Activated naive CD4-positive, alpha-beta T cell treated with anti-CD3 and anti-CD28 coated beads for 36 hours (primary cell): Measurements from ENCODE around the gene MYCBP2. TPM values are rescaled to one million over a fixed set of nuclear protein-coding genes. Genes with fewer than 3 reads are reported as not detected.
A peak's percentile ranks its signal among the peaks of the same experiment; 100 is the strongest.

ENCODE experiments used
- CTCF ChIA-PET: fragments of 350-600 bp; sonication (Branson Sonifier 250); formaldehyde crosslinking; loops from one replicate; lab custom pipeline; 2021; ENCODE audit warnings: antibody characterized with exemption; lab: Charles Lee
- DNase-seq: peaks from one replicate; pipeline ENCODE4 v3.0.0-alpha.2; 2020
- H3K27ac Mint-ChIP-seq: one replicate; pipeline ENCODE4 v1.8.0; 2021; ENCODE audit warnings: mild to moderate bottlenecking, mixed read lengths
- H3K27me3 Mint-ChIP-seq: one replicate; pipeline ENCODE4 v1.8.0; 2021; ENCODE audit warnings: low read depth, mixed read lengths
- H3K36me3 Mint-ChIP-seq: one replicate; pipeline ENCODE4 v1.8.0; 2021; ENCODE audit warnings: low read depth, mixed read lengths
- H3K4me1 Mint-ChIP-seq: one replicate; pipeline ENCODE4 v1.8.0; 2021; ENCODE audit warnings: low read depth, mixed read lengths
- H3K4me3 Mint-ChIP-seq: one replicate; pipeline ENCODE4 v1.8.0; 2021; ENCODE audit warnings: mild to moderate bottlenecking, moderate library complexity, mixed read lengths
- H3K9me3 Mint-ChIP-seq: one replicate; pipeline ENCODE4 v1.8.0; 2021; ENCODE audit warnings: mixed read lengths
- intact Hi-C: fragments of 100-400 bp; cut with micrococcal nuclease; formaldehyde crosslinking; loops from one replicate; pipeline ENCODE4 v1.15.1; 2023
- total RNA-seq, 2 experiments: library from RNA; stranded (reverse); gene quantifications; one replicate each; pipeline ENCODE4 v1.2.3, GENCODE V29; 2021

The MYCBP2 gene
- total RNA-seq, result 10 to 100 TPM; 60.6 to 70.4 TPM

GRCh38 chr13:77326905-77327604 lies at the start of gene MYCBP2:
Gene MYCBP2, minus strand, starts transcription at chr13:77327094. Its CDS starts 319 bp downstream, at chr13:77326775.
- H3K9me3 Mint-ChIP-seq, result no peaks in the 10 kb centered on the region
- peaks cover 57% of the 10 kb centered on the region for H3K4me1 Mint-ChIP-seq
- peaks cover 13% of the 10 kb centered on the region for H3K36me3 Mint-ChIP-seq
- DNase-seq, result peak; percentile 99
- H3K27me3 Mint-ChIP-seq, result no peaks in the 10 kb centered on the region
- H3K27ac Mint-ChIP-seq, result peak within 1 kb of the TSS; percentile 95
- CTCF ChIA-PET, result interaction anchor here (0.6 to 1.2 kb wide), 7 partner anchors 13 to 152 kb away, joined by 3 to 5 read pairs (median 3); no protein-coding TSS in a partner anchor
- intact Hi-C loops, result loop anchor here (1.0 to 10.0 kb wide), 10 partner anchors 102 to 2002 kb away; partner anchors contain the start of genes CLN5, KCTD12 and SLAIN1
- H3K4me3 Mint-ChIP-seq, result peak within 1 kb of the TSS; percentile 92

GRCh38 chr13:77375560-77376108 lies 48.7 kb upstream of the MYCBP2 start:
- H3K4me1 Mint-ChIP-seq, result no peaks in the 10 kb centered on the region
- no peak overlapping the region for H3K27ac Mint-ChIP-seq
- H3K36me3 Mint-ChIP-seq, result no peaks in the 10 kb centered on the region
- H3K27me3 Mint-ChIP-seq, result no peaks in the 10 kb centered on the region
- intact Hi-C loops, result no loop called here
- CTCF ChIA-PET, result interaction anchor here (0.5 to 1.2 kb wide), 2 partner anchors 9 to 22 kb away, joined by 3 to 4 read pairs; no protein-coding TSS in a partner anchor
- H3K4me3 Mint-ChIP-seq, result no peak overlapping the region
- no peaks in the 10 kb centered on the region for H3K9me3 Mint-ChIP-seq
- DNase-seq, result no peak

GRCh38 chr13:77374786-77375185 lies 47.9 kb upstream of the MYCBP2 start:
- peak; percentile 18 for DNase-seq
- no peaks in the 10 kb centered on the region for H3K36me3 Mint-ChIP-seq
- no peaks in the 10 kb centered on the region for H3K9me3 Mint-ChIP-seq
- H3K4me3 Mint-ChIP-seq, result no peak overlapping the region
- no peak overlapping the region for H3K27ac Mint-ChIP-seq
- intact Hi-C loops, result no loop called here
- H3K27me3 Mint-ChIP-seq, result no peaks in the 10 kb centered on the region
- CTCF ChIA-PET, result interaction anchor here (1.2 kb wide), 1 partner anchor 23 kb away, joined by 4 read pairs; no protein-coding TSS in a partner anchor
- H3K4me1 Mint-ChIP-seq, result no peaks in the 10 kb centered on the region

GRCh38 chr13:77374339-77374738 lies 47.4 kb upstream of the MYCBP2 start:
- CTCF ChIA-PET, result interaction anchor here (1.2 kb wide), 1 partner anchor 23 kb away, joined by 4 read pairs; no protein-coding TSS in a partner anchor

GRCh38 chr13:77373502-77373901 lies 46.6 kb upstream of the MYCBP2 start:
- H3K27me3 Mint-ChIP-seq, result no peaks in the 10 kb centered on the region
- no peak overlapping the region for H3K27ac Mint-ChIP-seq
- no peak overlapping the region for H3K4me3 Mint-ChIP-seq
- CTCF ChIA-PET, result no interaction called here
- H3K4me1 Mint-ChIP-seq, result no peaks in the 10 kb centered on the region
- no peak for DNase-seq
- intact Hi-C loops, result no loop called here
- H3K36me3 Mint-ChIP-seq, result no peaks in the 10 kb centered on the region
- no peaks in the 10 kb centered on the region for H3K9me3 Mint-ChIP-seq

More at GRCh38 chr13:77374339-77374738, 47.4 kb upstream of the MYCBP2 start:
- no peaks in the 10 kb centered on the region for H3K27me3 Mint-ChIP-seq
- no peaks in the 10 kb centered on the region for H3K36me3 Mint-ChIP-seq
- no peak for DNase-seq
- intact Hi-C loops, result no loop called here
- H3K4me3 Mint-ChIP-seq, result no peak overlapping the region
- no peaks in the 10 kb centered on the region for H3K4me1 Mint-ChIP-seq
- H3K9me3 Mint-ChIP-seq, result no peaks in the 10 kb centered on the region
- no peak overlapping the region for H3K27ac Mint-ChIP-seq

GRCh38 chr13:77372275-77372674 lies 45.4 kb upstream of the MYCBP2 start:
- DNase-seq, result no peak
- Mint-ChIP-seq H3K27me3 (no peaks in the 10 kb centered on the region), H3K4me3 (no peak overlapping the region), H3K27ac (no peak overlapping the region), H3K36me3 (no peaks in the 10 kb centered on the region), H3K4me1 (no peaks in the 10 kb centered on the region), H3K9me3 (no peaks in the 10 kb centered on the region)
- CTCF ChIA-PET, result no interaction called here
- intact Hi-C loops, result no loop called here

DNA sequence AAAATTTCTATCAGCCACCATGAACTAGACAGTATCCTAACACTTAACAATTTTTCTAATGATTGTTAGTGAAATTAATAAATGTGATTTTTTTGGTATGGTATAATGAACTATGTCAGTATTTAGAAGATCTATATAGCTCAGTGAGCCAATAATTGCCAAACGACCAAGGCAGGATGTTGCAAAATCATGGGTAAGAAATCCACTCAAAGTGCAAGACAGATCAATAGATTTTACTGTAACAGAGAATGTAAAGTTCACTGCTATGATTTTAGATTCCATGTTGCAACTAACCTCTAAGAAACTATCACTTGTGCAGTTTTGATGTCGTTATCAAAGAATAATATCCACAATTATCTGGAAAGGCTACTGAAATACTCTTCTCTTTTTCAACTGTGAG lies 44.0 kb upstream of the MYCBP2 start:
- H3K4me1 Mint-ChIP-seq, result no peaks in the 10 kb centered on the region
- no peaks in the 10 kb centered on the region for H3K27me3 Mint-ChIP-seq
- no peak overlapping the region for H3K4me3 Mint-ChIP-seq
- DNase-seq, result no peak
- H3K9me3 Mint-ChIP-seq, result no peaks in the 10 kb centered on the region
- no peak overlapping the region for H3K27ac Mint-ChIP-seq
- intact Hi-C loops, result no loop called here
- CTCF ChIA-PET, result no interaction called here
- no peaks in the 10 kb centered on the region for H3K36me3 Mint-ChIP-seq

DNA sequence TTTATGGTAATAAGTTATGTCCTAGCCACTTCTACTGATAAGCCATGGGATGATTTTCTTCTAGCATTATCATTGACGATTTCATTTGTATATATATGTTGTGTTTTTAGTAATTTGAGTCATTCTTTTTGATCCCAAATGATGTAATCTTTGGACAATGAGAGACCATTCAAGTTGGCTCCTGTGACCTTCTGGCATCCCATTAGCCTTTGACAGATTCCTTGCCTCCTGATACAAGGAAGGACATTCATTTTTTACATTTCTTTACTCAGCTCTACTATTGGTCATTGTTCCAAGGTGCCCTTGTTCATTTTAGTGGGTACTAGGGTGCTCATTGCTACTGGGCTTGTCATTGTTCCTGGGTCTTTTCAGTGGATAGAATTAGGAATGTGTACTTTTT lies 35.3 kb upstream of the MYCBP2 start:
- DNase-seq, result no peak
- intact Hi-C loops, result no loop called here
- CTCF ChIA-PET, result no interaction called here
- Mint-ChIP-seq H3K4me1 (no peaks in the 10 kb centered on the region), H3K36me3 (no peaks in the 10 kb centered on the region), H3K27ac (no peak overlapping the region), H3K9me3 (no peaks in the 10 kb centered on the region), H3K27me3 (peaks cover 3% of the 10 kb centered on the region), H3K4me3 (no peak overlapping the region)

GRCh38 chr13:77360032-77360685 lies 33.3 kb upstream of the MYCBP2 start:
- peaks cover 3% of the 10 kb centered on the region for H3K27me3 Mint-ChIP-seq
- DNase-seq, result no peak
- CTCF ChIA-PET, result interaction anchor here (0.6 kb wide), 1 partner anchor 71 kb away, joined by 3 read pairs; no protein-coding TSS in a partner anchor
- no peak overlapping the region for H3K27ac Mint-ChIP-seq
- H3K4me3 Mint-ChIP-seq, result no peak overlapping the region
- no peaks in the 10 kb centered on the region for H3K4me1 Mint-ChIP-seq
- no peaks in the 10 kb centered on the region for H3K9me3 Mint-ChIP-seq
- H3K36me3 Mint-ChIP-seq, result no peaks in the 10 kb centered on the region
- intact Hi-C loops, result no loop called here

GRCh38 chr13:77359171-77359570 lies 32.3 kb upstream of the MYCBP2 start:
- Mint-ChIP-seq H3K4me1 (peaks cover 4% of the 10 kb centered on the region), H3K4me3 (no peak overlapping the region), H3K27me3 (peaks cover 2% of the 10 kb centered on the region), H3K9me3 (no peaks in the 10 kb centered on the region), H3K27ac (no peak overlapping the region), H3K36me3 (no peaks in the 10 kb centered on the region)
- no peak for DNase-seq
- intact Hi-C loops, result no loop called here
- CTCF ChIA-PET, result no interaction called here

DNA sequence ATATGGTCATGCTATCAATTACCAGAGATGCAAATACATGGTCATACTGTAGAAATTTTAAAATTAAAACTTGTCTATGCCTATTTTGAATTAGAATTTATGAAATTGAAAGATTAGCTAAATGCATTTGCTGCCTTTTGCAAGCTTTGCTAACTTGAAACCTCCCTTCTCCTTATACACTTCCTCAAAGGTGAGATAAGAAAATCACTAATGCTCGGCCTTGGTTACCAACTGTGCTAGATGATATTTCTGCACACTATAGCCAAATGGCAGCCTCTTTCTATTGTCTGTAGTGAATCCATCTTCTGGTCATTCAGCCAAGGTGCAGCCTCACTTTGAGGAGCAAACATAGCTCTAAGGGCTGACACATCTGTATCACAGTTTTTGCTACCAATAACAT lies 31.1 kb upstream of the MYCBP2 start:
- Mint-ChIP-seq H3K36me3 (no peaks in the 10 kb centered on the region), H3K27ac (no peak overlapping the region), H3K27me3 (no peaks in the 10 kb centered on the region), H3K9me3 (no peaks in the 10 kb centered on the region), H3K4me3 (no peak overlapping the region), H3K4me1 (peaks cover 11% of the 10 kb centered on the region)
- no peak for DNase-seq
- intact Hi-C loops, result no loop called here
- CTCF ChIA-PET, result interaction anchor here (0.5 to 1.4 kb wide), 2 partner anchors 120 kb away, joined by 5 read pairs; no protein-coding TSS in a partner anchor

- Mint-ChIP-seq H3K36me3 (no peaks in the 10 kb centered on the region), H3K27ac (no peak overlapping the region), H3K9me3 (no peaks in the 10 kb centered on the region), H3K4me3 (no peak overlapping the region), H3K27me3 (no peaks in the 10 kb centered on the region), H3K4me1 (peaks cover 13% of the 10 kb centered on the region)
- DNase-seq, result no peak
- CTCF ChIA-PET, result no interaction called here
- intact Hi-C loops, result no loop called here
These were observed 29.3 kb upstream of the MYCBP2 start for GRCh38 chr13:77356155-77356554.
